ENCODE results near the gene LAPTM5. TPM values are rescaled to one million over a fixed set of nuclear protein-coding genes. Genes with fewer than 3 reads are reported as not detected.

The LAPTM5 gene
- total RNA-seq, 1 experiment from 2014 or later = 0.15 TPM

DNA sequence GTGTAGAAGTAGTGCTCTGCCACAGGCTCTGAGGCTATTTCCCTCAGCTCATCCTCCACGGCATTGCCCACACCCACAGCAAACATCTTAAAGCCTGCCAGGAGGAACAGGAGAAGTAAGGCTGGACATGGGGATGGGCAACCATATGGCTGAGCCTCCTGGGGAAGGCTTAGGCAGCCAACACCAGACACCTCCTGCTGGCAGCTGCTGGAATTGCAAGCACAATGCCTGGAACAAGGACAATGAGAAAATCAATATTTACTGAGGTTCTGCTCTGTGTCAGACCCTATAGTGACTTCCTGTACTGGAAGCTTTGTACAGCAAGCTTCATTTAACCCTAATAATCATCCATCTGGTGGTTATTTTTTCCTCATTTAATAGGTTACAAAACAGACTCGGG, 42.4 kb downstream of the LAPTM5 start:
- Histone ChIP-seq H3K56ac (ENCODE audit: insufficient read length, low read depth, low read length) (no peak overlapping the region), H2BK5ac (ENCODE audit: insufficient read length, low read length) (no peak overlapping the region)
- TF ChIP-seq, protein P1, sequence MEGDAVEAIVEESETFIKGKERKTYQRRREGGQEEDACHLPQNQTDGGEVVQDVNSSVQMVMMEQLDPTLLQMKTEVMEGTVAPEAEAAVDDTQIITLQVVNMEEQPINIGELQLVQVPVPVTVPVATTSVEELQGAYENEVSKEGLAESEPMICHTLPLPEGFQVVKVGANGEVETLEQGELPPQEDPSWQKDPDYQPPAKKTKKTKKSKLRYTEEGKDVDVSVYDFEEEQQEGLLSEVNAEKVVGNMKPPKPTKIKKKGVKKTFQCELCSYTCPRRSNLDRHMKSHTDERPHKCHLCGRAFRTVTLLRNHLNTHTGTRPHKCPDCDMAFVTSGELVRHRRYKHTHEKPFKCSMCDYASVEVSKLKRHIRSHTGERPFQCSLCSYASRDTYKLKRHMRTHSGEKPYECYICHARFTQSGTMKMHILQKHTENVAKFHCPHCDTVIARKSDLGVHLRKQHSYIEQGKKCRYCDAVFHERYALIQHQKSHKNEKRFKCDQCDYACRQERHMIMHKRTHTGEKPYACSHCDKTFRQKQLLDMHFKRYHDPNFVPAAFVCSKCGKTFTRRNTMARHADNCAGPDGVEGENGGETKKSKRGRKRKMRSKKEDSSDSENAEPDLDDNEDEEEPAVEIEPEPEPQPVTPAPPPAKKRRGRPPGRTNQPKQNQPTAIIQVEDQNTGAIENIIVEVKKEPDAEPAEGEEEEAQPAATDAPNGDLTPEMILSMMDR (conservative IDR thresholded peaks at IDR 0.05) = peak; percentile 66

More for the DNA sequence above, 42.4 kb downstream of the LAPTM5 start:
- H3K4ac ChIP-seq (ENCODE audit: low read depth, low read length) = no peak overlapping the region
- H2AFZ ChIP-seq (ENCODE audit: low read length) = no peak overlapping the region
- H2BK15ac ChIP-seq (ENCODE audit: low read depth, low read length) = no peak overlapping the region
- no peak overlapping the region for H4K91ac ChIP-seq (ENCODE audit: insufficient read length, low read depth, low read length)
- peaks cover 9% of the 10 kb centered on the region for H3K23me2 ChIP-seq (ENCODE audit: insufficient read length, low read depth, low read length, poor library complexity, severe bottlenecking)
- H3K27ac Mint-ChIP-seq = peak overlapping the region in 1 of 3 experiments; percentile 67; a peak in 1 of 7 replicates
- peaks cover 23 to 25% of the 10 kb centered on the region in 2 experiments for H3K9me3 Mint-ChIP-seq
- H3K14ac ChIP-seq (ENCODE audit: insufficient read depth, low read length) = no peak overlapping the region
- no peaks in the 10 kb centered on the region for H3K79me1 ChIP-seq (ENCODE audit: insufficient read depth, low read depth, low read length, poor library complexity, severe bottlenecking)
- H3T11ph ChIP-seq (ENCODE audit: low read length) = no peak overlapping the region
- H4K8ac ChIP-seq (replicated peaks; ENCODE audit: insufficient read length, low read depth, low read length) = no peak overlapping the region
- no peak overlapping the region for H2BK12ac ChIP-seq (ENCODE audit: insufficient read length, low read depth, low read length)
- no peak overlapping the region for H3K27ac ChIP-seq (ENCODE audit: insufficient read length, low read depth, low read length)
- H2BK120ac ChIP-seq (ENCODE audit: low read depth, low read length, poor library complexity, severe bottlenecking) = no peak overlapping the region
- DNase-seq = no peak
- H3K9ac ChIP-seq (ENCODE audit: extremely low read depth, insufficient read length, low read length) = no peak overlapping the region
- no peak overlapping the region for H3K18ac ChIP-seq (ENCODE audit: insufficient read length, low read depth, low read length)
- no peaks in the 10 kb centered on the region for H3K27me3 ChIP-seq (ENCODE audit: insufficient read depth, low read length)
- no CpG with 5 or more reads among the region's 2 CpGs for WGBS (ENCODE audit: extremely low coverage, insufficient read length, low lambda C conversion rate)
- no peaks in the 10 kb centered on the region for H3K4me1 ChIP-seq (ENCODE audit: insufficient read depth, low read length)
- H2BK20ac ChIP-seq (ENCODE audit: low read depth, low read length, poor library complexity, severe bottlenecking) = no peak overlapping the region
- peaks cover 16% of the 10 kb centered on the region for H3K27me3 Mint-ChIP-seq (ENCODE audit: low read depth)
- no peaks in the 10 kb centered on the region for H3K9me3 ChIP-seq (ENCODE audit: control insufficient read depth, low read depth, low read length)
- H3K23ac ChIP-seq (ENCODE audit: insufficient read length, low read depth, low read length) = no peak overlapping the region
- H4K5ac ChIP-seq (ENCODE audit: insufficient read length, low read depth, low read length) = no peak overlapping the region
- no peak overlapping the region for H3K4me3 Mint-ChIP-seq
- H2AK5ac ChIP-seq (ENCODE audit: insufficient read length, low read length) = no peak overlapping the region
- H3K79me2 ChIP-seq (ENCODE audit: insufficient read depth, low read length) = no peaks in the 10 kb centered on the region
- H3K36me3 Mint-ChIP-seq (ENCODE audit: insufficient read depth in 1 of 3, low read depth in 3 of 3) = peaks cover 4 to 14% (median 9%) of the 10 kb centered on the region in 3 experiments; a peak in 5 of 7 replicates
- peaks cover 0 to 4% of the 10 kb centered on the region in 2 experiments; a peak in 1 of 4 replicates for H3K4me1 Mint-ChIP-seq
- no peaks in the 10 kb centered on the region for H4K20me1 ChIP-seq (ENCODE audit: control insufficient read depth, insufficient read depth, insufficient read length)
- H3K4me2 ChIP-seq (ENCODE audit: insufficient read depth, insufficient read length, low read length) = no peak overlapping the region
